Left renal cortex interstitium (tissue), 4 donors: ENCODE data around the gene PRR13. TPM values are rescaled to one million over a fixed set of nuclear protein-coding genes. Genes with fewer than 3 reads are reported as not detected.
A peak's percentile ranks its signal among the peaks of the same experiment; 100 is the strongest.
"Not testable (repeated sequence)": the region's sequence is repeated elsewhere in the genome, so short reads cannot be mapped to it uniquely, and the experiment has no call there.

Experiments used
- DNase-seq, 4 donors: peaks; one replicate each; pipeline ENCODE4 v3.0.0-alpha.2; 2013; ENCODE audit warnings: low read depth in 4 of 4, low spot score in 2 of 4, missing footprints in 1 of 4
- polyA plus RNA-seq, 4 donors: library from polyadenylated mRNA; unstranded; fragments of 120-200 nt; gene quantifications; one replicate each; pipeline ENCODE4 v1.2.1, GENCODE V29; 2013; ENCODE audit not compliant: insufficient read length in 4 of 4

The PRR13 gene, protein sequence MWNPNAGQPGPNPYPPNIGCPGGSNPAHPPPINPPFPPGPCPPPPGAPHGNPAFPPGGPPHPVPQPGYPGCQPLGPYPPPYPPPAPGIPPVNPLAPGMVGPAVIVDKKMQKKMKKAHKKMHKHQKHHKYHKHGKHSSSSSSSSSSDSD
- 100 to 1,000 TPM; 159 to 202 (median 174) TPM for polyA plus RNA-seq

DNA sequence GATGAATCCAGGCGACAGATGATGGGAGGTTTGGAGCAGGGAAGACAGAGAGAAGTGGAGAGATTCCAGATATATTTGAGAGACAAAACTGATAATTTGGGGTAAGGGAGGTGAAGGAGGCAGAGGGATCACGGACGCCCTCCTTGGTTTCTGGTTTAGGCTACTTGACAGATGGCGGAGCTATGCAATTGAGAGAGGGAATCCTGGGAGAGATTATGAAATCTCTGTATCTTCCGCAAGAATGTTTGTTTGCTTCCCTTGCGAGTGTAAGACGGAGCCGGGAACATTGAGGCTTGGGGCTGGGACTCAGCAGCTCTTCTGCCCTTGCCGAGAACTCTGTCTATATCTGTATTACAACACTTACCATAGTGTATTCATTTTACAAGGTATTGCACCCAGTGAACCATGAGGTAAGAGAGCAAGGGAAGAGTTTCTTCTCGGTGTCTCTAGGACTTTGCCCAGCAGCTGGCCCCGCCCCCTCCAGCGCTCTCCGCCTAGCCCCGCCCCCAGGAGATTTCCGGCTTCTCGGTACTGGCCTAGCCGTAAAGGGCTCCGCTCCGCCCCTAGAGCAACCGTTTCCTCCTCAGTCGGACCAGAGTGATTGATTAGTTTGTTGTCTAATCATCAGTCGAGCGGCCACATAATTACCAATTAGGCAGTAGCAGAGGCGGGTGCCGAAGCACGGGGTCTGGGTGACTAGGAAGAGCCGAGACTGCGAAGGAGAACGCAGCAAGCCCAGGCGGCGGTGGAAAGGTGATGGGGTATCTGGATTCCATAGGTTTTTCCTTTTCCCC is at the start of gene PRR13:
Gene PRR13, plus strand, starts transcription at position 695 of the 794 bp plus-strand sequence. CDS start 981 bp downstream, outside the sequence.
- peak; percentile 92 to 98 (median 94) for DNase-seq

DNA sequence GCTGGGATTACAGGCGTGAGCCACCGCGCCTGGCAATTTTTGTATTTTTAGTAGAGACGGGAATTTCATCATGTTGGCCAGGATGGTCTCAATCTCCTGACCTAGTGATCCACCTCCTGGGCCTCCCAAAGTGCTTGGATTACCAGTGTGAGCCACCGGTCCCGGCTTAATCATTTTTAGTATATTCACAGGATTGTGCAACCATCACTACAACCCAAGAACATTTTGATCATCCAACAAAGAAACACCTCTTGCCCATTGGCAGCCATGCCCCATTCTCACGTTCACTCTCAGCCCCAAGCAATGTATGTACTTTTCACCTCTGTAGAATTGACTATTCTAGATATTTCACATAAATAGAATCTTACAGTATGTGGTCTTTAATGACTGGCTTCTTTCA is 41.6 kb upstream of the PRR13 start:
- DNase-seq, result no peak

DNA sequence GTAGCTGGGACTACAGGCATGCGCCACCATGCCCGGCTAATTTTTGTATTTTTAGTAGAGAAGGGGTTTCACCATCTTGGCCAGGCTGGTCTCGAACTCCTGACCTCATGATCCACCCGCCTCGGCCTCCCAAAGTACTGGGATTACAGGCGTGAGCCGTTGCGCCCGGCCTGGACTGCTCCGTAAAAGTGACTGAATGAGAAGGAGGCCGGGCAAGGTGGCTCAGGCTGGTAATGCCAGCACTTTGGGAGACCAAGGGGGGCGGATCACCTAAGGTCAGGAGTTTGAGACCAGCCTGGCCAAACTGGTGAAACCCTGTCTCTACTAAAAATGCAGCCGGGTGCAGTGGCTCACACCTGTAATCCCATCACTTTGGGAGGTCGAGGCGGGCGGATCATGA is 39.2 kb upstream of the PRR13 start:
- DNase-seq, result not testable (repeated sequence)

DNA sequence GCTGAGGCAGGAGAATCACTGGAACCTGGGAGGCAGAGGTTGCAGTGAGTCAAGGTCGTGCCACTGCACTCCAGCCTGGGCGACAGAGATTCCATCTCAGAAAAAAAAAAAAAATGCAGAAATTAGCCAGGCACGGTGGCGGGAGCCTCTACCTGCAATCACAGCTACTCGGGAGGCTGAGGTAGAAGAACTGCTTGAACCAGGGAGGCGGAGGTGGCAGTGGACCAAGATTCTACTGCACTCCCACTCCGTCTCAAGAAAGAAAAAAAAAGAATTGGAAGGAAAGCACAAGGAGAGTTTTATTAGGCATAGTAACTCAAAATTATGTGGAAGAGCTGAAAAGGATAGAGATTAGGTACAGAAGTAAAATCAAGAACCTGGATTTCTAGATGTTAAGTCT is 38.7 kb upstream of the PRR13 start:
- DNase-seq, result no peak

DNA sequence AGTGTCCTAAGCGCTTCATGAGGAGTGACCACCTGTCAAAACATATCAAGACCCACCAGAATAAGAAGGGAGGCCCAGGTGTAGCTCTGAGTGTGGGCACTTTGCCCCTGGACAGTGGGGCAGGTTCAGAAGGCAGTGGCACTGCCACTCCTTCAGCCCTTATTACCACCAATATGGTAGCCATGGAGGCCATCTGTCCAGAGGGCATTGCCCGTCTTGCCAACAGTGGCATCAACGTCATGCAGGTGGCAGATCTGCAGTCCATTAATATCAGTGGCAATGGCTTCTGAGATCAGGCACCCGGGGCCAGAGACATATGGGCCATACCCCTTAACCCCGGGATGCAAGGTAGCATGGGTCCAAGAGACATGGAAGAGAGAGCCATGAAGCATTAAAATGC is 30.6 kb upstream of the PRR13 start:
- no peak for DNase-seq

DNA sequence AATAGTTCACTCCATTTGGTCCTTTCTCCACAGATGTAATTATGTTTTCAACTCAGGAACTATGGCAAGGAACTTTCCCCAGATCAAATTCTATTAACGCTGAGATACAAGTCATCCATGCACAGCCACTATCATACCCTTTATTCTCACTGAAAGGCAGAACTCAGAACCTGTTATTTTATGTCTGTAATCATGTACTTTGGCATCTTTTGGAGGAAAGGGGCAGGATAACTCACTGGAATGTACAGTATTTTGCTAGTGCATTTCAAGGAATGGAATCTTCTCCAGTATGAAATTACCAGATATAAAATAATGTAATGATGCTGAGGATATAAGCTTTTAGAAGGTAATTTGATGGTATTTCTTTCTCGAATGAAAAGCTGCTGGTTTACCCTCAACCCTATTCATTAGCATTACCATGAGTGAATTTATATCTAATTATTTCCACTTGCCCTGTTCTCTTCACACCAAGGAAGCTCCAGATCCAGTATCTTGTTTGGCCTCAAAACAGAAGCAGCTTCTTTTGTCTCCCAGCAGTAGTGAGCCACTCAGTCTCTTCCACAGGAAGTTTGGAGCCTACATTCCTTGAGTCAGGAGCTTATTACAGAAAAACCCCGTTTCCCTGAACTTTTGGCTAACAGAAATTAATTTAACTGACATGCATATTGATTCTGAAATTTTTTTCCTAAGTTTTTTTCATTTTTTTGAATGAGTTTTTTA is 27.9 kb upstream of the PRR13 start:
- no peak for DNase-seq

DNA sequence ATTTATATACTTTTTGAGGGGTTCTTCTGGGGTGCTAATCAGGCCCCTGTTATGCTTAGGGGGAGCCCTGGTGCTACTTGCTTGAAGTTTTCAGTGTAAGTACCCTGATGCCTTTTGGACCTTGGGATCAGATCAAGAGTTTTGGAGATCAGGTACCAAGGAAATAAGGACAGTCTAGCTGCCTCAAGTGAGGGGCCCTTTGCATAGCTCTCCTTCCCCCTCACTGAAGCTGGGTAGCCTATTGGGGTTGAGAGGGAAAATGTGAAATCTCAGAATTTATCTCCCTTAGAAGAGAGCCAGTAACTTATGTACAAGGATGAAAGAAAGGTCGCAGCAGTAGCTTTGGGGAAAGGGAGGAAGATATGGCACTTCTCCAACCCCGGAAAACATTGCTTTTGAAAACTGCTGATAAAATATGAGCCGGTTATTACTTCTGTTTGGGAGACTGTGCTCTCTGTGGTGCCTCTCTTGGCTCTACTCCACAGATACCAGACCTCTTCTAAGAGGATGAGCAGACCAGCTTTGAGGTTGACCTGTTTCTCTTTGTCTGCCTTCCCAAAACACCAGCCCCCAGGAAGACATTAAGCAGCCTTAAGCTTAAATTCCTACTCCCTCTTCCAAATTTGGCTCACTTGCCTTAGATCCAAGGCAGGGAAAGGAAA is 26.6 kb upstream of the PRR13 start:
- no peak for DNase-seq

DNA sequence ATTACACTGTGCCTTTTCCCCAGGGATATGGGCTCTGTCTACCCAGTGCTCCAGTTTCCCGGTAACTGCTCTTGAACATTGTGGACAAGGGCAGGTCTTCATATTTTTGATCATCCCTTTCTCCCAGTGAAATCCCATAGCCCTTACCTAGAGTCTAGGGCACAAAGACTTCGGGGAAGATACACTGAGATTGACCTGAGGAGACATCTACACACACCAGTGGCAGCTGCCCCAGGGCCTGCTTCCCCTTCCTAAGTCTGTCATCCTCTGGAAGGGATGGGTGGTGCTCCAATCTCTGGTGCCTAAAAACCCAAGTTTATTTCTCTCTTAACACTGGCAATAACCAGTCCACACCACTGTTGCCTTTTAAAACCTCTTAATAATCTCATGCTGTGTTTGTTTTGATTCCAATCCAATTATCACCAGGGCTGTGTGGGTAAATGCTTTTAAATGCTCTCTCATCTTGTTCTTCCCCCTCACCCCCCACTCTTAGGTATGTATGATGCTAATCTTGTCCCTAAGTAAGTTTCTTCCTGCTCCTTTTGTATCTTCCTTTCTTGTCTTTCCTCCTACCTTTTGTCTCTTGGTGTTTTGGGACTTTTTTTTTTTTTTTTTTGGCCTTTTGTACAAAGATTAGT is 25.7 kb upstream of the PRR13 start:
- not testable (repeated sequence) for DNase-seq

DNA sequence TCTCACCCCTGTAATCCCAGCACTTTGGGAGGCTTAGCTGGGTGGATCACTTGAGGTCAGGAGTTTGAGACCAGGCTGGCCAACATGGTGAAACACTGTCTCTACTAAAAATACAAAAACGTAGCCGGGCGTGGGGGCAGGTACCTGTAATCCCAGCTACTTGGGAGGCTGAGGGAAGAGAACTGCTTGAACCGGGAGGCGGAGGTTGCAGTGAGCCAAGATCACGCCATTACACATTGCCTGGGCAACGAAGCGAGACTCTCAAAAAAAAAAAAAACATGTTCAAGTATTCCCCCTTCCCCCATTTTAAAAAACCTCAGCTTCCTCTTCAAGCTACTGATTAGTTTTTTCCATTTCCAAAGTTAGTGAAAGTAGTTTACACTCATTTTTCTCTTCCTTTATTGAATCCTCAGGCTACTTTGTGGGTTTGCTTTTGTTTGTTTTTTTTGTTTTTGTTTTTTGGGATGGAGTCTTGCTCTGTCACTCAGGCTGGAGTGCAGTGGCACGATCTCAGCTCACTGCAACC is 24.2 kb upstream of the PRR13 start:
- not testable (repeated sequence) for DNase-seq

DNA sequence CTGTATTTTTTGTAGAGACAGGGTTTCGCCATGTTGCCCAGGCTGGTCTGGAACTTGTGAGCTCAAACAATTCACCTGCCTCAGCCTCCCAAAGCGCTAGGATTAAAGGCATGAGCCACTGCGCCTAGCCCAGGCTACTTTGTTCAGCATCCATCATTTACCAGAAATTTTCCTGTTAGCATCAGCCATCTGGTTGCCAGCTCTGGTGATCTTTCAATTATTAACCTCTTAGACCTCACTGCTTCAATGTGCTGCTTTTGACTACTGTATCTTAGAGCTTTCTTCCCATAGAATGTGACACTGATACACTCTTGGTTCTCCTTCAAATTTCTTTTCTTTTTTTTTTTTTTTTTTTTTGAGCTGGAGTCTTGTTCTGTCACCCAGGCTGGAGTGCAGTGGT is 23.3 kb upstream of the PRR13 start:
- no peak for DNase-seq

DNA sequence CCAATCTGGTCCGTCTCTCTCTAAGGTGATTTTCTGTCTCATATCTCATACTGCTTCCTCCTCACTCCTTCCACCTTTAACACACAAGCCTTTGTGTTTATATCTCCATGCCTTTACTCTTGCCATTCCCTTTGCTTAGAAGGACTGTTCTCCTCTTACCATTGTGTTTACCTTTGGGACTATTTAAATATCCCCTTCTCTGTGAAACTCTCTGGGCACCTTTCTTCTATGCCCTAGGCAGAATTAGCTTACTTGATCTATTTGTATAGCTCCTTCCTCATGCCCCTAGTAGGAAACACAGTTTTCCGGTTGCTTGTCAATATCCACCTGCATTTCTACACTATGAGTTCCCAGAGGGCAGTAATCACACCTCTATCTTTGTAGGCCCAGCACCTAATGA is 21.8 kb upstream of the PRR13 start:
- no peak for DNase-seq

DNA sequence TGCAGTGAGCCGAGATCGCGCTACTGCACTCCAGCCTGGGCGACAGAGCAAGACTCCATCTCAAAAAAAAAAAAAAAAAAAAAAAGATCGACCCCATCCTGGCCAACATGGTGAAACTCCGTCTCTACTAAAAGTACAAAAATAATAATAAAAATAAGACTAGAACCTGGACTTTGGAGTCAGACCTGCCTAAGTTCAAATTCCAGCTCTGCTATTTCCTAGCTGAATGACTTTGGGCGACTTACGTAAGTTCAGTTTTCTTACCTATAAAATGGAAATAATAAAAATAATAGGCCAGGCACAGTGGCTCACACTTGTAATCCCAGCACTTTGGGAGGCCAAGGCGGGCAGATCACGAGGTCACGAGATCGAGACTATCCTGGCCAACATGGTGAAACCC is 19.3 kb upstream of the PRR13 start:
- not testable (repeated sequence) for DNase-seq

DNA sequence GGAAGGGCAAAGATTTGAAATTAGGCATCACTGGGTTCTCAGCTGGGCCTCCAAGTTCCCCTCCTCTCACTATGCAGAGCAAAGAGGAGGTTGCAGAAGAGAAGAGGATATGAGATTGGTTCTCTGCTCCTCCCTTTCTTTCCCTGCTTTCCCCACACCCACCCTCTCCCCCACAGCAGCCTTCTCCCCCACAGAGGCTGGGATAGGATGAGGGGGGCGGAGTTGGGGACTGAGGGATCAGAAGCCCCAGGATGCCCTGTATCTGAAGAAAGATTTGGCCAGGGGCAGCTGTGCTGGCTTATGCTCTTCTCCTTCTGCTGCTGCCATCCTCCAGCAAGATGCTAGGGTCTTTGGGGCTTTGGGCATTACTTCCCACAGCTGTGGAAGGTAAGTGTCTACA is 17.9 kb upstream of the PRR13 start, which contains the start of gene AMHR2:
Gene AMHR2, plus strand, starts transcription at position 259 of the 400 bp plus-strand sequence. Its CDS starts 80 bp downstream, at position 339.
- no peak for DNase-seq

DNA sequence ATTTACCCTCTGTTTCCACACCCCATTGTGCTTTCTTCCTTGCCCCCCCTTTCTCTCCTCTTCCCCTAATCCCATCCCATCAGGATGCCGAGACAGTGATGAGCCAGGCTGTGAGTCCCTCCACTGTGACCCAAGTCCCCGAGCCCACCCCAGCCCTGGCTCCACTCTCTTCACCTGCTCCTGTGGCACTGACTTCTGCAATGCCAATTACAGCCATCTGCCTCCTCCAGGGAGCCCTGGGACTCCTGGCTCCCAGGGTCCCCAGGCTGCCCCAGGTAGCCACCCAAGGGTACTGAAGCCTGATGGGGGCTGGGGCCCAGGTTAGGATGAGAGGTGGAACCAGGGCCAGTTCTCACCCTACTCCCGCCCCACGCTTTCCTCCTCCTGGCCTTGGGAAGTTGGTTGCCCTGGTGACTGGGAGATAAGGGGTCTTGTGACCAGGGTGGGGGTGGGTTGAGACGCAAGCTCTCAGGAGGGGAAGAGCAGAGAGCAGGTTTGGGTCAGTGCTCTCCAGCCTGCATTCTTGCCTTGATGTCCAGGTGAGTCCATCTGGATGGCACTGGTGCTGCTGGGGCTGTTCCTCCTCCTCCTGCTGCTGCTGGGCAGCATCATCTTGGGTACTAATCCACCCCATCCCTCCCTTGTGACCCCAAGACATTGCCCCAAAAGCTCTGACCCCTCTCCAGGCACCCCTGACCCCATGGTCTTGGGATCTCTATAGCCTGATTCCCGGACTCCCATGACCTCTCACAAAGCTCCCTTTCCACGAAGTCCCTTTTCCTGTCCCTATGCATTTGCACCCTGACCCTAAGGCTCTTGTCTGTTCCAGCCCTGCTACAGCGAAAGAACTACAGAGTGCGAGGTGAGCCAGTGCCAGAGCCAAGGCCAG is 16.7 kb upstream of the PRR13 start:
- no peak for DNase-seq

DNA sequence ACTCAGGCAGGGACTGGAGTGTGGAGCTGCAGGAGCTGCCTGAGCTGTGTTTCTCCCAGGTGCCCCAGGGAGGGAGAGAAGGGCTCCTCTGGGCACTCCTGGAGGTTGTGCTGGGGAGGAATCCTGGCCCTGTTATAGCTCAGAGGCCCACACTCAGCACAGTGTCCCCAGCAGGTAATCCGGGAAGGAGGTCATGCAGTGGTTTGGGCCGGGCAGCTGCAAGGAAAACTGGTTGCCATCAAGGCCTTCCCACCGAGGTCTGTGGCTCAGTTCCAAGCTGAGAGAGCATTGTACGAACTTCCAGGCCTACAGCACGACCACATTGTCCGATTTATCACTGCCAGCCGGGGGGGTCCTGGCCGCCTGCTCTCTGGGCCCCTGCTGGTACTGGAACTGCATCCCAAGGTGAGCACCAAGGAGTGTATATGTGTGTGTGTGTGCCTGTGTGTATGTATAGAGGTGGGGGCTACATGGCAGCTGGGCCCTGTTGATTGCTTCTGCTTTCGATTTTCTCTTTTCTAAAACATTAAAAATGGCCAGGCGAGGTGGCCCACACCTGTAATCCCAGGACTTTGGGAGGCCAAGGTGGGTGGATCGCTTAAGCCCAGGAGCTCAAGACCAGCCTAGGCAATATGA is 15.9 kb upstream of the PRR13 start:
- DNase-seq, result no peak

DNA sequence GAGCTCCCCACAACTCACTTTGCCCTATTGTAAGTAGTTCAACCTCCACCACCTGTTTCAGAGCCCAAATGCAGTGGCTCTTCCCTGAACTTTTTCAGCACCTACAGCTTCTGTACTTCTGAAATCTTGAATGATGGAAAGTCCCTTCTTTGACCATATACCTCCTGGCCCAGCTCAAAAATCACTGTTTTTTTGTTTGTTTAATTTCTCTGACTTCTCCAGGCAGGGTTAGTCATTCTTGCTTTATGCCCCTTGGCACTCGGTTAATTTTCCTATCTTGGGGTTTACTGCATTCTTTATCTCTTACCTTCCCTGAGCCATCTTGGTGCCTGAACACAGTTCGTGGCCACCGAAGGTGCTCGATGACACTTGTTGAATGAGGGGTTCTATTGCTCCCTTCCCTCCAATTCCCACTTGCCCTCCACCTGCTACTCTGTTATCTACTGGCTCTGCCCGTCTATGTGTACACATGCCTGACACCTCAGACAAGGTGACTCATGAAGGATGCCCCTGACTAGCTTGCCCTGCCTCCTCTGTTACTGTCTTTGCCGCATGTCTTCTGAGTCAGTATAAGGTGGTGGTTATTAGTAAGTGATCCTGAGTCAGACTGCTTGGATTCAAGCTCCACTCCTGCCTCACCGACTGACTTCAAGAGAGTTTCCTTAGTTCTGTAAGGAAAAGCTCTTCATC is 13.5 kb upstream of the PRR13 start:
- no peak for DNase-seq

DNA sequence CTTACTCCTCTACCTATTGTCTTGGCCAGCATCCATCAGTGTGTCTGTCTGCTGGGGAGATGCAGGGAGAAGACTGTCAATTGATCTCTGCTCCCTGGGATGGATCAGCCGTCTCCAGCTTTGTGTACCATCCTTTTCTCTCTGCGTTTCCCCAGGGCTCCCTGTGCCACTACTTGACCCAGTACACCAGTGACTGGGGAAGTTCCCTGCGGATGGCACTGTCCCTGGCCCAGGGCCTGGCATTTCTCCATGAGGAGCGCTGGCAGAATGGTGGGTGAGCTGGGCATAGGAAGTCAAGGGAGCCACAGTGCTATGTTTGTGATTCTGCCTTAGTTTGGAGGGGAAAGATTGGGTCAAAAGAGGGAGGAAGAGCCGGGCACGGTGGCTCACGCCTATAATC is 12.8 kb upstream of the PRR13 start:
- DNase-seq, result no peak

DNA sequence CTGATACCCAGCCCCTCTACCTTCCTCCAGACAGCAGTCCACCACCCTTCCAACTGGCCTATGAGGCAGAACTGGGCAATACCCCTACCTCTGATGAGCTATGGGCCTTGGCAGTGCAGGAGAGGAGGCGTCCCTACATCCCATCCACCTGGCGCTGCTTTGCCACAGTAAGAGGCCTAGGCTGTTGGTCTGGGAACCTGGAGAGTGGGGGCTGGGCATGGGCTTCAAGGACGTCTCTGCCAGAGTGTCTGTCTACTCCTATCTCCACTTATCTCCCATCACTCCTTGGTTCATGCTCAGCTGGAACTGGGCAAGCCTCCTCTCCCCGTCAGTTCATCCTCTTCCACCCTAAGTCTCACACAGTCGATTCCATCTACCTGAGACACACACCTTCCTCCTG is 11.4 kb upstream of the PRR13 start:
- DNase-seq, result no peak
